HG03469 (cell line): ENCODE measurements around the gene IL17F.

ENCODE experiments used
- ATAC-seq: cut with Tn5 transposase; IDR thresholded peaks from one replicate; pipeline ENCODE4 v1.9.1; 2021; ENCODE audit warnings: mild to moderate bottlenecking, moderate library complexity, moderate number of reproducible peaks; ENCODE audit not compliant: unreplicated experiment

The IL17F gene

GRCh38 chr6:52244400-52244799 is at the start of gene IL17F:
IL17F (minus strand) TSS chr6:52244500; CDS start chr6:52244429, 71 bp downstream.
- ATAC-seq, result no peak

GRCh38 chr6:52293067-52293466 is 48.8 kb upstream of the IL17F start:
- no peak for ATAC-seq

- no peak for ATAC-seq
Observed at GRCh38 chr6:52288841-52289240, 44.5 kb upstream of the IL17F start.

- no peak for ATAC-seq
Observed at GRCh38 chr6:52288216-52288615, 43.9 kb upstream of the IL17F start.

GRCh38 chr6:52286798-52287432 is 42.6 kb upstream of the IL17F start:
- no peak for ATAC-seq

- ATAC-seq, result no peak
Observed at GRCh38 chr6:52285177-52286068, 41.1 kb upstream of the IL17F start.

- peak; percentile 94 for ATAC-seq
Observed at GRCh38 chr6:52284460-52285176, 40.3 kb upstream of the IL17F start, which contains the start of gene MCM3. MCM3 (minus strand) TSS chr6:52284742; CDS start chr6:52284674, 68 bp downstream.

GRCh38 chr6:52284131-52284459 is 39.8 kb upstream of the IL17F start:
- no peak for ATAC-seq

- ATAC-seq, result no peak
Observed at GRCh38 chr6:52283111-52283510, 38.8 kb upstream of the IL17F start.

GRCh38 chr6:52276130-52276529 is 31.8 kb upstream of the IL17F start:
- ATAC-seq, result no peak

- ATAC-seq, result no peak
Observed at GRCh38 chr6:52271852-52272460, 27.7 kb upstream of the IL17F start.

GRCh38 chr6:52263709-52264540 is 19.6 kb upstream of the IL17F start:
- ATAC-seq, result peak; percentile 61

GRCh38 chr6:52262620-52263344 is 18.5 kb upstream of the IL17F start:
- ATAC-seq, result no peak

- no peak for ATAC-seq
Observed at GRCh38 chr6:52261229-52261628, 16.9 kb upstream of the IL17F start.

GRCh38 chr6:52260634-52261033 is 16.3 kb upstream of the IL17F start:
- ATAC-seq, result no peak

- ATAC-seq, result no peak
Observed at GRCh38 chr6:52255434-52255833, 11.1 kb upstream of the IL17F start.

GRCh38 chr6:52254731-52255378 is 10.6 kb upstream of the IL17F start:
- ATAC-seq, result no peak

- ATAC-seq, result no peak
Observed at GRCh38 chr6:52253494-52253893, 9.2 kb upstream of the IL17F start.

- ATAC-seq, result no peak
Observed at GRCh38 chr6:52251113-52251512, 6.8 kb upstream of the IL17F start.
